ENCODE measurements around the gene FADS2. TPM values are rescaled to one million over a fixed set of nuclear protein-coding genes. Genes with fewer than 3 reads are reported as not detected.

FADS2 gene
- total and polyA plus RNA-seq, 9 of the 15 experiments (the other 6 are each of a cell fraction or from before 2014, with no cell fraction given): 2.9 to 42.8 (median 16.2) TPM

DNA sequence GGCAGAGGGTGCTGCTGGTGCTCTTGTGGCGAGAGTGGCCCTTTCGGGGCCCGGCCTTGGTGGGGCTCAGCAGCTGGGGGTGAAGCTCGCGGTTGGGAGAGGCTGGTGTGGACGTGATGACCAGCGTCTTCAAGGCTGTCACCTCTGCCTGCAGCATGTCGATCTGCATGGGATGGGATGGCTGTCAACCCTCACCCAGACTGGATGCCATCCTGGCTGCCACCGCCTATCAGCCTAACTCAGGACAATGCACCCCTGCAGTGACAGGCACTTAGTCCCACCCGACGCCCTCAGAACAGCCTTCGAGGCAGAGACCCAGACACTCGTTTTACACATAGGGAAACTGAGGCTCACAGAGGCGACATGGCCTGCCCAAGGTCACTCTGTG lies 78.4 kb downstream of the FADS2 start:
- TF ChIP-seq, protein P1, sequence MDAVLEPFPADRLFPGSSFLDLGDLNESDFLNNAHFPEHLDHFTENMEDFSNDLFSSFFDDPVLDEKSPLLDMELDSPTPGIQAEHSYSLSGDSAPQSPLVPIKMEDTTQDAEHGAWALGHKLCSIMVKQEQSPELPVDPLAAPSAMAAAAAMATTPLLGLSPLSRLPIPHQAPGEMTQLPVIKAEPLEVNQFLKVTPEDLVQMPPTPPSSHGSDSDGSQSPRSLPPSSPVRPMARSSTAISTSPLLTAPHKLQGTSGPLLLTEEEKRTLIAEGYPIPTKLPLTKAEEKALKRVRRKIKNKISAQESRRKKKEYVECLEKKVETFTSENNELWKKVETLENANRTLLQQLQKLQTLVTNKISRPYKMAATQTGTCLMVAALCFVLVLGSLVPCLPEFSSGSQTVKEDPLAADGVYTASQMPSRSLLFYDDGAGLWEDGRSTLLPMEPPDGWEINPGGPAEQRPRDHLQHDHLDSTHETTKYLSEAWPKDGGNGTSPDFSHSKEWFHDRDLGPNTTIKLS (IDR thresholded peaks at IDR 0.05; ENCODE audit: borderline replicate concordance, low read depth): no peak
- TF ChIP-seq, protein P2, sequence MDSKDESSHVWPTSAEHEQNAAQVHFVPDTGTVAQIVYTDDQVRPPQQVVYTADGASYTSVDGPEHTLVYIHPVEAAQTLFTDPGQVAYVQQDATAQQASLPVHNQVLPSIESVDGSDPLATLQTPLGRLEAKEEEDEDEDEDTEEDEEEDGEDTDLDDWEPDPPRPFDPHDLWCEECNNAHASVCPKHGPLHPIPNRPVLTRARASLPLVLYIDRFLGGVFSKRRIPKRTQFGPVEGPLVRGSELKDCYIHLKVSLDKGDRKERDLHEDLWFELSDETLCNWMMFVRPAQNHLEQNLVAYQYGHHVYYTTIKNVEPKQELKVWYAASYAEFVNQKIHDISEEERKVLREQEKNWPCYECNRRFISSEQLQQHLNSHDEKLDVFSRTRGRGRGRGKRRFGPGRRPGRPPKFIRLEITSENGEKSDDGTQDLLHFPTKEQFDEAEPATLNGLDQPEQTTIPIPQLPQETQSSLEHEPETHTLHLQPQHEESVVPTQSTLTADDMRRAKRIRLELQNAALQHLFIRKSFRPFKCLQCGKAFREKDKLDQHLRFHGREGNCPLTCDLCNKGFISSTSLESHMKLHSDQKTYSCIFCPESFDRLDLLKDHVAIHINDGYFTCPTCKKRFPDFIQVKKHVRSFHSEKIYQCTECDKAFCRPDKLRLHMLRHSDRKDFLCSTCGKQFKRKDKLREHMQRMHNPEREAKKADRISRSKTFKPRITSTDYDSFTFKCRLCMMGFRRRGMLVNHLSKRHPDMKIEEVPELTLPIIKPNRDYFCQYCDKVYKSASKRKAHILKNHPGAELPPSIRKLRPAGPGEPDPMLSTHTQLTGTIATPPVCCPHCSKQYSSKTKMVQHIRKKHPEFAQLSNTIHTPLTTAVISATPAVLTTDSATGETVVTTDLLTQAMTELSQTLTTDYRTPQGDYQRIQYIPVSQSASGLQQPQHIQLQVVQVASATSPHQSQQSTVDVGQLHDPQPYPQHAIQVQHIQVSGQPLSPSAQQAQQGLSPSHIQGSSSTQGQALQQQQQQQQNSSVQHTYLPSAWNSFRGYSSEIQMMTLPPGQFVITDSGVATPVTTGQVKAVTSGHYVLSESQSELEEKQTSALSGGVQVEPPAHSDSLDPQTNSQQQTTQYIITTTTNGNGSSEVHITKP (IDR thresholded peaks at IDR 0.05; ENCODE audit: partially characterized antibody): peak; percentile 91
- ChIA-PET POLR2A (interaction anchor here (0.6 to 1.1 kb wide), 3 partner anchors 13 to 124 kb away, joined by 4 to 6 read pairs (median 4); no protein-coding TSS in a partner anchor), CTCF (ENCODE audit: low intra/inter-chr PET ratio) (no interaction called here)

More for the DNA sequence above, 78.4 kb downstream of the FADS2 start:
- Histone ChIP-seq H3K4me2 (ENCODE audit: insufficient read depth, low read length) (no peak overlapping the region), H3K9me1 (ENCODE audit: control insufficient read depth, insufficient read depth, low read length) (peaks cover 10% of the 10 kb centered on the region), H2AFZ (ENCODE audit: low read depth, low read length) (no peak overlapping the region), H3K4me3 (no peak overlapping the region), H3K9me3 (replicated peaks; ENCODE audit: control insufficient read depth, insufficient read depth, low read depth, low read length) (no peaks in the 10 kb centered on the region), H3K36me3 (ENCODE audit: control insufficient read depth, insufficient read depth, low read length) (peaks cover 65% of the 10 kb centered on the region; the same call in 2 of the 3 replicates), H3K79me2 (ENCODE audit: control insufficient read depth, insufficient read depth, low read length) (peaks cover 30% of the 10 kb centered on the region), H3K4me1 (replicated peaks in 1 of 2; ENCODE audit: control insufficient read depth in 2 of 2, insufficient read depth in 2 of 2, low read length in 2 of 2) (peaks cover 14 to 51% of the 10 kb centered on the region in 2 experiments), H3K9ac (ENCODE audit: insufficient read depth in 1 of 2, low read depth in 2 of 2, low read length in 2 of 2) (peak overlapping the region in 1 of 2 experiments; percentile 46; a peak in 1 of 4 replicates), H3K27ac (ENCODE audit: extremely low read depth, low read depth, low read length) (no peak overlapping the region), H4K20me1 (replicated peaks; ENCODE audit: control insufficient read depth, insufficient read depth, low read length) (peaks cover 19% of the 10 kb centered on the region; the same call in 1 of the 2 replicates), H3K27me3 (ENCODE audit: control insufficient read depth in 2 of 2, insufficient read depth in 2 of 2, low read length in 2 of 2) (no peaks in the 10 kb centered on the region)
- intact Hi-C loops (cut with micrococcal nuclease) (no loop called here), in situ Hi-C loops (cut with MboI) (no loop called here)
- ATAC-seq: no peak
- no TSS peak for BruUV-seq (replicated peaks)
- WGBS (ENCODE audit: insufficient coverage, low coverage, missing lambda C conversion rate): 82% methylated on average over 14 of the region's 14 CpGs
- FAIRE-seq: no peak
- DNase-seq (ENCODE audit: extremely low read depth in 1 of 4, low spot score in 3 of 4): no peak
